Mononuclear cell (primary cell): ENCODE data around the gene SLC5A2. TPM values are rescaled to one million over a fixed set of nuclear protein-coding genes. Genes with fewer than 3 reads are reported as not detected.
"Not testable (repeated sequence)": the region's sequence is repeated elsewhere in the genome, so short reads cannot be mapped to it uniquely, and the experiment has no call there.

ENCODE experiments used
- H3K27me3 ChIP-seq: 2 replicates; pipeline ENCODE4 v1.6.0; 2011; ENCODE audit warnings: low read length, control low read depth; ENCODE audit not compliant: insufficient read depth
- H3K4me1 ChIP-seq: 2 replicates; pipeline ENCODE4 v1.5.1; 2011; ENCODE audit warnings: mild to moderate bottlenecking, low read length, control low read depth; ENCODE audit not compliant: insufficient read depth
- H3K4me3 ChIP-seq: 2 replicates; pipeline ENCODE4 v1.5.1; 2011; ENCODE audit warnings: mild to moderate bottlenecking, low read length, moderate library complexity
- H3K9me3 ChIP-seq: 2 replicates; pipeline ENCODE4 v1.5.1; 2011; ENCODE audit warnings: low read depth, mild to moderate bottlenecking, control low read depth, low read length
- total RNA-seq: library from RNA; depleted of rRNA; stranded (reverse); fragments of >200 nt; gene quantifications from one replicate; pipeline ENCODE4 v1.2.3, GENCODE V29; 2012

The SLC5A2 gene
- total RNA-seq, 1 donor = 0.42 TPM

GRCh38 chr16:31536804-31537361 lies 54.0 kb downstream of the SLC5A2 start:
- Histone ChIP-seq H3K27me3 (peaks cover 45% of the 10 kb centered on the region), H3K4me3 (no peak overlapping the region), H3K9me3 (no peaks in the 10 kb centered on the region), H3K4me1 (peaks cover 7% of the 10 kb centered on the region)

- Histone ChIP-seq H3K9me3 (no peaks in the 10 kb centered on the region), H3K27me3 (peaks cover 45% of the 10 kb centered on the region), H3K4me3 (no peak overlapping the region), H3K4me1 (peaks cover 7% of the 10 kb centered on the region)
Observed at GRCh38 chr16:31537362-31538242, 54.7 kb downstream of the SLC5A2 start.

GRCh38 chr16:31538243-31538598 lies 55.3 kb downstream of the SLC5A2 start:
- H3K4me3 ChIP-seq, H3K4me1 ChIP-seq, H3K9me3 ChIP-seq: not testable (repeated sequence)
- H3K27me3 ChIP-seq = peaks cover 45% of the 10 kb centered on the region

GRCh38 chr16:31539762-31540161 lies 56.8 kb downstream of the SLC5A2 start:
- H3K9me3 ChIP-seq, H3K4me1 ChIP-seq, H3K4me3 ChIP-seq: not testable (repeated sequence)
- H3K27me3 ChIP-seq = peaks cover 44% of the 10 kb centered on the region

Other genes with a start within 250 kb of the SLC5A2 start
- 127 TPM for gene ITGAM, start 223.1 kb upstream of the SLC5A2 start, total RNA-seq
- gene ITGAX, start 127.9 kb upstream of the SLC5A2 start, total RNA-seq = 190 TPM
- under 0.01 TPM for gene ITGAD, start 89.8 kb upstream of the SLC5A2 start, total RNA-seq
- not detected for gene COX6A2, start 54.8 kb upstream of the SLC5A2 start, total RNA-seq
- not detected for gene ZNF843, start 40.3 kb upstream of the SLC5A2 start, total RNA-seq
- gene ARMC5, start 23.6 kb upstream of the SLC5A2 start, total RNA-seq = 9.2 TPM
- 1.4 TPM for gene TGFB1I1, start 11.0 kb upstream of the SLC5A2 start, total RNA-seq
- 25.0 TPM for gene RUSF1, start 25.3 kb downstream of the SLC5A2 start, total RNA-seq
- 0.52 TPM for gene AHSP, start 44.8 kb downstream of the SLC5A2 start, total RNA-seq